Breast epithelium (tissue), 4 donors: Measurements from ENCODE around the gene GALNT6. TPM values are rescaled to one million over a fixed set of nuclear protein-coding genes. Genes with fewer than 3 reads are reported as not detected.

Experiments used
- DNase-seq, 2 donors: peaks; one replicate each; pipeline ENCODE4 v3.0.0-alpha.2; 2019; ENCODE audit warnings: low spot score in 2 of 2
- H3K27ac ChIP-seq, 2 donors: fragments of 200-600 bp; sonication (generic) in 1 of 2; one replicate each; pipeline ENCODE4 v1.5.1; 2016 to 2019; ENCODE audit warnings: mild to moderate bottlenecking in 1 of 2
- H3K27me3 ChIP-seq, 2 donors: fragments of 200-600 bp; sonication (generic) in 1 of 2; one replicate each; pipeline versions ENCODE4 v1.5.1 to v1.6.0; 2017 to 2019; ENCODE audit warnings: control low read depth in 1 of 2, mild to moderate bottlenecking in 1 of 2
- H3K36me3 ChIP-seq: fragments of 200-600 bp; one replicate; pipeline ENCODE4 v1.5.1; 2019
- H3K4me1 ChIP-seq, 2 donors: fragments of 200-600 bp; sonication (generic); one replicate each; pipeline ENCODE4 v1.5.1; 2016 to 2019; ENCODE audit warnings: control low read depth in 1 of 2
- H3K4me3 ChIP-seq, 3 donors: fragments of 200-600 bp; sonication (generic); 1 replicate in 2 of 3; 2 replicates in 1 of 3; pipeline ENCODE4 v1.5.1; 2016 to 2019; ENCODE audit warnings: mild to moderate bottlenecking in 3 of 3, moderate library complexity in 2 of 3
- H3K9me3 ChIP-seq, 2 donors: fragments of 200-600 bp; sonication (generic) in 1 of 2; one replicate each; pipeline ENCODE4 v1.5.1; 2016 to 2019; ENCODE audit warnings: control low read depth in 1 of 2
- CTCF ChIP-seq, 3 donors: fragments of 450-650 bp; IDR thresholded peaks; one replicate each; pipeline ENCODE4 v1.5.1; 2016 to 2017; ENCODE audit warnings: antibody characterized with exemption in 3 of 3, mild to moderate bottlenecking in 3 of 3, moderate library complexity in 3 of 3
- POLR2A ChIP-seq: fragments of 450-650 bp; IDR thresholded peaks from one replicate; pipeline ENCODE4 v1.6.1; 2016; ENCODE audit warnings: antibody characterized with exemption, mild to moderate bottlenecking, moderate library complexity
- POLR2AphosphoS5 ChIP-seq, 3 donors: sonication (generic); formaldehyde crosslinking; IDR thresholded peaks; one replicate each; pipeline ENCODE4 v1.6.1; 2017; ENCODE audit warnings: antibody characterized with exemption in 3 of 3
- intact Hi-C: fragments of 100-400 bp; cut with DNase I; formaldehyde crosslinking; loops from one replicate; pipeline ENCODE4 v1.15.1; 2023; ENCODE audit warnings: low total_unique reads
- total RNA-seq, 3 donors: library from RNA; depleted of rRNA; stranded (reverse); fragments of >200 nt; gene quantifications; one replicate each; pipeline ENCODE4 v1.1.0, GENCODE V29; 2016

The GALNT6 gene
- total RNA-seq, 3 donors from 2014 or later = 5.8 to 55.8 (median 48.2) TPM

GRCh38 chr12:51359851-51360250 lies 31.4 kb downstream of the GALNT6 start:
- intact Hi-C loops = no loop called here
- no peak for DNase-seq
- Histone ChIP-seq H3K4me1 (no peaks in the 10 kb centered on the region), H3K36me3 (no peaks in the 10 kb centered on the region), H3K4me3 (no peak overlapping the region), H3K9me3 (no peaks in the 10 kb centered on the region), H3K27me3 (no peaks in the 10 kb centered on the region), H3K27ac (no peak overlapping the region)
- TF ChIP-seq POLR2AphosphoS5 (IDR thresholded peaks at IDR 0.05) = no peak

GRCh38 chr12:51358496-51358895 lies 32.7 kb downstream of the GALNT6 start:
- intact Hi-C loops = no loop called here
- no peak for DNase-seq
- Histone ChIP-seq H3K27me3 (no peaks in the 10 kb centered on the region), H3K9me3 (no peaks in the 10 kb centered on the region), H3K4me3 (no peak overlapping the region), H3K36me3 (no peaks in the 10 kb centered on the region), H3K27ac (no peak overlapping the region), H3K4me1 (no peaks in the 10 kb centered on the region)
- TF ChIP-seq POLR2AphosphoS5 (IDR thresholded peaks at IDR 0.05) = no peak
- no peak for TF ChIP-seq POLR2A

DNA sequence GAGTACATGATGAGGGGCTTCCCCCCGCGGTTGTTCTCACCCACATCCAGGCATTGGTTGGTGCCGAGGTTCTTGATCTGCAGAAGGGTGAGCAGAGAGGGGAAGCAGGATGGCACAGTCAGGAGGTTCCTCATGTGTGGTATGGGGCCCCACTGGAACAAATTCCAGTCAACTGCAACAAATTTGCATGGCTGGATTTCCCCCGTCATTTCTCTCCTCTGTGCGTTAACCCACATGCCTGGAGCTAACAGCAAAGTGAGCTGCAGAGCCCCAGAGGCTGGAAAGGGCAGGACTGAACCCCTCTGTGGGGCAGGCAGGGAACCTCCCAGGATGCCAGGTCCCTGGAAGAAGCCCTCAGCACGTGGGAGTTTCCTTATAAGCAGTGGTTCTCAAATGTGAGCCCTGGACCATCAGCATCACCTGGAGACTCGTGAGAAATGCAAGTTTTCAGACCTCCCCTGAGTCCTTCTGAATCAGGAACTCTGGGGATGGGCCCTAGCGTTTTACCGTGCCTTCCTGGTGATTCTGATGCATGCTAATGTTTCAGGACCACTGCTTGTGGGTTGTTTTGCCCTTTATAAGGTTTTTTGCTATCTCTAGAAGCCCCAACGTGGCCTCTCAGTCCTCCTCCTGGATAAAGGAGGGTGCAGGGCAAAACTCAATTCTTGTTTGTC lies 33.7 kb downstream of the GALNT6 start:
- no peak for DNase-seq
- Histone ChIP-seq H3K4me3 (no peak overlapping the region), H3K9me3 (no peaks in the 10 kb centered on the region), H3K27me3 (no peaks in the 10 kb centered on the region), H3K36me3 (no peaks in the 10 kb centered on the region), H3K27ac (no peak overlapping the region), H3K4me1 (no peaks in the 10 kb centered on the region)
- TF ChIP-seq POLR2A (no peak), POLR2AphosphoS5 (IDR thresholded peaks at IDR 0.05) (no peak), CTCF (IDR thresholded peaks at IDR 0.05) (no peak)
- intact Hi-C loops = no loop called here

DNA sequence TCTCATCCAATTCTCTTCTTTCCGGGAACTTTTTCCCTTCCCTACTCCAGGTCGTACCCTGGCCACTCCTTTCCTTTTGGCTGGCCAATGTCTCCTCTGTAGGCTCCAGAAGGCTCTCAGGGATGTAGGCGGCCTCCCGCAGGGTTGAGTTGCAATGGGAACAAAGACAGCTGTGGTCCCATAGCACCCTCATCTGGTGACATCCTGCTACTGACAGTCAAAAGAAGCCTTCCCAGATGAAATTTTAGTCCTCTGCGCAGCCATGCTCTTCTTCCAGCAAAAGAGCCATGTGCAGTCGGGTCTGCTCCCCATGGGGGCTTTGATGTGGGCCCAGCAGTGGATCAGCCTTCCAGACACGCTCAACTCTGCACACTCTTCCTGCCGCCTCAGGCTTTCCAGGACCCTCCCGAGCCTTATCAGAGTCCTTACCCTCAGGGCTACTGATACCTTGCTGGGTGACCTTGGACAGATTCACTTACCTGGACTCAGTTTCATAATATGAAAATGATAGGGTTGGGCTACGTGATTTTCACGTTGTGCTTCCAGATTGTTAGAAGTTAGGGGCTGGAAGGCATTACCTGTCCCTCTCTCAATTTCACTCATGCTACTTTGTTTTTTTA lies 39.2 kb downstream of the GALNT6 start:
- no peaks in the 10 kb centered on the region for H3K36me3 ChIP-seq
- intact Hi-C loops = no loop called here
- TF ChIP-seq CTCF (IDR thresholded peaks at IDR 0.05) (peak in 1 of 3 donors; percentile 20), POLR2AphosphoS5 (IDR thresholded peaks at IDR 0.05) (no peak)
- H3K4me3 ChIP-seq = no peak overlapping the region
- H3K4me1 ChIP-seq = no peaks in the 10 kb centered on the region
- no peaks in the 10 kb centered on the region for H3K27me3 ChIP-seq
- DNase-seq = no peak
- H3K27ac ChIP-seq = no peak overlapping the region
- no peaks in the 10 kb centered on the region for H3K9me3 ChIP-seq

DNA sequence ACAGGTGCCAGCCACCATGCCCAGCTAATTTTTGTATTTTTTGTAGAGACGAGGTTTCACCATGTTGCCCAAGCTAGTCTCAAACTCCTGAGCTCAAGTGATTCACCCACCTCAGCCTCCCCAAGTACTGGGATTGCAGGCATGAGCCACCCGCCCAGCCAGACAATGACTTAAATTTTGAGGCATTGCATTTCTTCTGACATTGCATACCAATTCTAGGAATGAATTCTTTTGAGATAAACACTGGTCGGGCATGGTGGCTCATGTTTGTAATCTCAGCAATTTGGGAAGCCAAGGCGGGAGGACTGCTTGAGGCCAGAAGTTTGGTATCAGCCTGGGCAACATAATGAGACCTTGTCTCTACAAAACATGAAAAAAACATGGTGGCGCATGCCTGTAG lies 42.2 kb downstream of the GALNT6 start:
- Histone ChIP-seq H3K4me1 (no peaks in the 10 kb centered on the region), H3K9me3 (no peaks in the 10 kb centered on the region), H3K36me3 (no peaks in the 10 kb centered on the region), H3K27ac (no peak overlapping the region), H3K4me3 (no peak overlapping the region), H3K27me3 (no peaks in the 10 kb centered on the region)
- intact Hi-C loops = loop anchor here (10.0 kb wide), 1 partner anchor 234 kb away; no protein-coding TSS in a partner anchor
- no peak for DNase-seq
- TF ChIP-seq CTCF (IDR thresholded peaks at IDR 0.05) (no peak), POLR2AphosphoS5 (IDR thresholded peaks at IDR 0.05) (no peak), POLR2A (no peak)

GRCh38 chr12:51348116-51348515 lies 43.1 kb downstream of the GALNT6 start:
- Histone ChIP-seq H3K4me3 (no peak overlapping the region), H3K27ac (no peak overlapping the region), H3K27me3 (no peaks in the 10 kb centered on the region), H3K9me3 (no peaks in the 10 kb centered on the region), H3K36me3 (no peaks in the 10 kb centered on the region), H3K4me1 (no peaks in the 10 kb centered on the region)
- DNase-seq = no peak
- TF ChIP-seq POLR2AphosphoS5 (IDR thresholded peaks at IDR 0.05) (no peak), POLR2A (no peak), CTCF (IDR thresholded peaks at IDR 0.05) (no peak)
- intact Hi-C loops = loop anchor here (10.0 kb wide), 1 partner anchor 233 kb away; no protein-coding TSS in a partner anchor
